Suppressor macrophage (primary cell): ENCODE data around the gene SLC22A8.
A peak's percentile ranks its signal among the peaks of the same experiment; 100 is the strongest.
"Not testable (repeated sequence)": the region's sequence is repeated elsewhere in the genome, so short reads cannot be mapped to it uniquely, and the experiment has no call there.

Experiments
- DNase-seq, 4 experiments: peaks; one replicate each; pipeline ENCODE4 v3.0.0-alpha.2; 2020 to 2022
- total RNA-seq, 17 experiments: gene quantifications; one replicate each; lab custom pipeline; 2026; ENCODE audit warnings: mixed read lengths in 6 of 17, inconsistent platforms in 3 of 17; lab: John Stamatoyannopoulos, UW

SLC22A8 gene, protein sequence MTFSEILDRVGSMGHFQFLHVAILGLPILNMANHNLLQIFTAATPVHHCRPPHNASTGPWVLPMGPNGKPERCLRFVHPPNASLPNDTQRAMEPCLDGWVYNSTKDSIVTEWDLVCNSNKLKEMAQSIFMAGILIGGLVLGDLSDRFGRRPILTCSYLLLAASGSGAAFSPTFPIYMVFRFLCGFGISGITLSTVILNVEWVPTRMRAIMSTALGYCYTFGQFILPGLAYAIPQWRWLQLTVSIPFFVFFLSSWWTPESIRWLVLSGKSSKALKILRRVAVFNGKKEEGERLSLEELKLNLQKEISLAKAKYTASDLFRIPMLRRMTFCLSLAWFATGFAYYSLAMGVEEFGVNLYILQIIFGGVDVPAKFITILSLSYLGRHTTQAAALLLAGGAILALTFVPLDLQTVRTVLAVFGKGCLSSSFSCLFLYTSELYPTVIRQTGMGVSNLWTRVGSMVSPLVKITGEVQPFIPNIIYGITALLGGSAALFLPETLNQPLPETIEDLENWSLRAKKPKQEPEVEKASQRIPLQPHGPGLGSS
- total RNA-seq: 0 to 4.0 (median 0) reads per million in 17 experiments

DNA sequence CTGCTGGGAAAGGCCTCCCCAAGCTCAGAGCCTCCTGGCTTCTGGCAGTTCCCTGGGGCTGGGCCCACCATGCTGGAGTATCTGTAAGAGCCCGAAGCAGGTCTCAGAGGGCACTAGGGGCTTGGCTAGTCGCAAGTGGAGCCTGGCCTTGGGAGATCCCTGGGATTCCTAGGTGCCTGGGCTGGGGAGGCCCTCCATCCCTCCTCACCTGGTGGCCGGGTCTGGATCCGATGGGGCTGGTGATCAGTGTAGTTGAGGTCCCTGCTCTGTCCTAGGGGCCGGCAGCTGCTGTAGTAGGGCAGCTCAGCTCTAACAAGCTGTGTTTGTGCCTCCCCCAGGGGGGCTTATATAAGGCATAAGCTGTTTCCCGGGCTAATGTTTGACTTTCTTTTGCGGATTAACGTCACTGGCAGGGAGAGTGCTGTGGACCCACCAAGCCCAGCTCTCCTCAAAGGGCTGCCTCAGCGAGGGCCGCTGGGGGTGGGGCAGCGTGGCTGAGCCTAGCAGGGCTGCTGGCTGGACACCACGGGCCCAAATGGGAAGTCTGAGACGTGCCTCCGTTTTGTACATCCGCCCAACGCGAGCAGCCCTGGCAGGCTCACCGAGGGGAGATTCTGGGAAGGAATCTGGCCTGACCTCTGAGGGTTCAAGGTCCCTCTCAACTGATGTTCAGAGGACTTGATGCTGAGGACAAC, at the start of gene SLC22A8:
SLC22A8 (minus strand) TSS at position 321 of the 695 bp plus-strand sequence. CDS start 883 bp downstream, outside the sequence.
- DNase-seq: no peak

DNA sequence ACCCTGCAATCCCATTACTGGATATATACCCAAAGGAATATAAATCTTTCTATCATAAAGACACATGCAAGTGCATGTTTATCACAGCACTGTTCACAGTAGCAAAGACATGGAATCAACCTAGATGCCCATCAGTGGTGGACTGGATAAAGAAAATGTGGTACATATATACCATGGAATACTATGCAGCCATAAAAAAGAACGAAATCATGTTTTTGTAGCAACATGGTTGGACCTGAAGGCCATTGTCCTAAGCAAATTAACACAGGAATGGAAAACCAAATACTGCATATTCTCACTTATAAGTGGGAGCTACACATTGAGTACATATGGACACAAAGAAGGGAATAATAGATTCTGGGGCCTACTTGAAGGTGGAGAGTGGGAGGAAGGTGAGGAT, 30.6 kb upstream of the SLC22A8 start:
- not testable (repeated sequence) for DNase-seq

DNA sequence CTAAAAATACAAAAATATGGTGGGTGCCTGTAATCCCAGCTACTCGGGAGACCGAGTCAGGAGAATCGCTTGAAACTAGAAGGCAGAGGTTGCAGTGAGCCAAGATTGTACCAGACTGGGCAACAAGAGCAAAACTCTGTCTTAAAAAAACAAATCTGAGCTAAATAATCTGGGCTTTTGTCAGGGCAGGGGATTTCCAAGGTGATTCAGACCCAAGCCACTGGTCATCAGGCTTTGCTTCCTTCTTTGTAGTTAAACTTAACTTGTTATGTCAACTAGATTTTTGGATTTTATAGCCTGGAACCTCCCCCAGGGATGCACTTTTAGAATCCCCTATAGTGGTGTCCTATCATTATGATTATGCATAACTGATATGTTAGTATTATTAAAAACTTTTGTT, 27.0 kb upstream of the SLC22A8 start:
- peak in 3 of 4 experiments; percentile 35 to 56 (median 40) for DNase-seq

DNA sequence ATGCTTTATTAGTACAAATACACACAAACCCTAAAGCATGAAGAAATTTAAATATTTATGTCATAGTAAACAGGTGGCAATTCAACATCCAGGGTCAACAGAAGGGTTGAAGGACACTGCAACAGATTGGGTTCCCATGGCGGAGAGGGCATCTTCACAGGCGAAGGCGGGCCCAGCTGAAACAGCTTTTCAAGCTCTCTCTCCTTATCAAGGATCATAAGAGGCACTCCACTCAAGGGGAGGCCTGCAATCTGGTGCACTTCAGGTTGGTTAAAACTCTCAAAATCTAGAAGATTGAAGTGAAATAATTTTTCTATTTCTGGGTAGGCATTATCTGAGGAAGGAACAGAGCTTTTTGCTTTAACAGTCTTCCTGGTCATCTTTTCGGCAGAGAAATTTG, 16.8 kb upstream of the SLC22A8 start:
- no peak for DNase-seq

DNA sequence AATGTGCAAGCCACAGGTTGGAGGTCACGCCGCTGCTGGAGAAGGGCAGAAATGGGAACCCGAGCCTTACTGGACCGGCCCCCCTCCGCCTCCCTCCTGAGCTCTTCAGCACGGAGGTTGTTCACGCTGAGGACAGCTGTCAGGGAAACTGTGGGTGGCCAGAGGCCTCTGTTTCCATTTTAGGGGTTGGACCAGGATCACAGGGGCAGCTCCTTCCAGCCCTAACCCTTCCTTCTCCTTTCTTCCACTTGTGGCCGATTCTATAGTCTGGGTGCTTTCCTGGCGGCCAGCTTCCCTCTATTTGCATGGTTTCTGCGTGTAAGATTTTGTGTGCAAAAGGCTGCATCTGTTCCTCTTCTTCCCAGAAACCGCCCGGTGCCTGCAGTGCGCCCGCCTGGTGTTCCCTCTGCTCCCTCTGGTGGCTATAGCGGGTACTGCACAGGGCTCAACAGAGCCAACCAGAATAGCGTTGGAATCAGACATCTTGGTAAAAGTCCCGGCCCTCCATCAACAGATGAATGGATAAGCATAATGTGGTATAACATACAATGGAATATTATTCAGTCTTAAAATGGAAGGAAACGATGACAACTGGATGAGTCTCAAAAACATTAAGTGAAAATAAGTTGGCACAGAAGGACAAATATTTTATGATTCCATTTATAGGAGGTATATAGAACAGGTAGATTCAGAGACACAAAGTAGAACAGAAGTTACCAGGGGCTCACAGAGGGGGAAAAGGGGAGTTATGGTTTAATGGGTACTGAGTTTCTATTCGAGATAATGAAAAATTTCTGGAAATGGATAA, 8.4 kb upstream of the SLC22A8 start:
- peak; percentile 97 for DNase-seq

DNA sequence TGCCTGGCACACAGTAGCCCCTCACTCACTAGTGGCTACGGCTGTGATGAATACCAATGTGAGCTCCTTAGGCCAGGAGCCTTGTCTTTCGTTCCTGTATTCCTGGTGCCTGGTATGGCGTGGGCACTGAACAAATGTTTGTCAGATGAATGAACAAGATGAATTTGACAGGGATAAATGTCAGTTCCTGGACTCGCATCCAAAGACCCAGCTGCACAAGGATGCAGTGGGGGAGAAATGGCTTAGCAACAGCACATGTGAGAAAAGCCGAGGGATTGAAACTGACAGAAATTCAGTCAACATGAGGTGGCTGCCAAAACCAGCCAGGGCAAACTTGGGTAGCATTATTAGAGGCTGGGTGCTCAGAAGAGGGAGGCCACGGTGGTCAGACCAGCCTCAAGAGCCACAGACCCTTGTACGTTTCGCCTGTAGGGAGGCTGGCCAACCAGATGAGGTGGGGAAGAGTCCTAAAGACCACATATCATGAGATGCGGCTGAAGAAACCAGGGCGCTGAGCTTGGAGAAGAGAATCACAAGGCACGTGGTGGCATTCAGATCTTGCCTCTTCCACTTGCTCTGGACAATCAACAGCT, 7.7 kb upstream of the SLC22A8 start:
- peak in 1 of 4 experiments; percentile 1 for DNase-seq

DNA sequence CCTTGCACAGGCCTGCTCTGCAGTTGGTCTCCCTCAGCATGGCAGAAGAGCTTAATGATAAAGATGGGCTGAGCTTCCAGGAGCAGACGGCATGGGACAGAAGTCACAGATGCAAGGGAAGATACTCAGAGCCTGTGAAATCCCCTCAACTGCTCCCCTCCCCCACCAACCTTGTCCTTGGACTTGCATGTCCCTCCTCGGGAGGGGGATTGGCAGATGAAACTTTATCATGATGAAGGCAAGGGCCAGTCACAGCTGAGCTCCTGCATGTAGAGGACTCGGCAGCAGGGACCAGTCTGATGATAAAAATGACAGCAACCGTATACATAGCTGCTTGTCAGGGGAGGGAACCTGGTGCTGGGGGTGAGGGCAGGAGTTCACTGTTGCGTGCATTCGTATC, 6.8 kb upstream of the SLC22A8 start:
- DNase-seq: no peak

DNA sequence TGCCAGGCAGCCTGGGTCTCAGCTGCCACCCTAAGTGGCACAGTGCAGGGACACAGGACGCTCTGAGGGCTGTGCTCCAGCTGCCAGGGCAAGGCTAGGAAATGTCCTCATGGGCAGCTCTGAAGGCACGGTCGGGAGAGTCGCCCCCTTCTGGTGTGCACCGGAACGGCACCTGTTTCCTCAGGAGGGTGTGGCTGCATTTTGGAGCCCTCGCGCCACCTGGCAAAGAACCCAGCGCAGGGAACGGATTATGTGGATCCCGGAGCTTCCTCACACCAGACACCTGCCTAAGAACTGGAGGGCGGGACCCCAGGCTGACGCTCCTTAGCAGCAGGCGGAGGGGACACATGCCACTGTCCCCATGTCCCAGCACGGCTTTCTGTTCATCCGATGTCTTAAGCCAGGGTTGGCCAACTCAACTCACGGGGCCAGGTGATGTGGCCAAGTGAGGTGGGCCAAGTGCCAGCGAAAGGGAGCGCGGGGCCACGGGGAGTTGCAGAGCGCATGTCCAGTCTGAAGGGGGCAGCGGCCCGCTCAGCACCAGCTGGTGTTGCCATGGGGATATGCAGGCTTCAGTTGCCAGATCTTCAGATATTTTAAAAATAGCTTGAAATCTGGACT, 5.1 kb upstream of the SLC22A8 start:
- peak in 3 of 4 experiments; percentile 9 to 32 (median 13) for DNase-seq

DNA sequence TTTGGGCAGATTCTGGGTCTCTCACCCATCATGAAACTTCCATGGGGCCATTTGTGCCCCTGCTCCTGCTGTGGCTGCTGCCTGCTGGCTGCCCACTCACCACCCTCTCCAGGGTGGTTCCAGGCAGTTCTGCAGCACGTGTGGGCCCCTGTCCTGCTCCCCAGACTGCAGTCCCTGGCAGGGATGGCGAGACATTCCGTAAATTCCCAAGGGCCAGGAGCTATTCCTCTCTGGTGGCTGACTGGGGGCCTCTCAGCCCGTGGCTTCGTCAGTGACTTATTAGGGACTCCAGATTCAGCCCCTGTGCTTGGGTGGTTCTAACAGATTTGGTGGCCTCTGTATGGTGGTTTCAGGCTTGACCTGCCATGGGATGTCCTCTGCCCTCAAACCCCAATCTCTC, 3.9 kb upstream of the SLC22A8 start:
- DNase-seq: no peak

DNA sequence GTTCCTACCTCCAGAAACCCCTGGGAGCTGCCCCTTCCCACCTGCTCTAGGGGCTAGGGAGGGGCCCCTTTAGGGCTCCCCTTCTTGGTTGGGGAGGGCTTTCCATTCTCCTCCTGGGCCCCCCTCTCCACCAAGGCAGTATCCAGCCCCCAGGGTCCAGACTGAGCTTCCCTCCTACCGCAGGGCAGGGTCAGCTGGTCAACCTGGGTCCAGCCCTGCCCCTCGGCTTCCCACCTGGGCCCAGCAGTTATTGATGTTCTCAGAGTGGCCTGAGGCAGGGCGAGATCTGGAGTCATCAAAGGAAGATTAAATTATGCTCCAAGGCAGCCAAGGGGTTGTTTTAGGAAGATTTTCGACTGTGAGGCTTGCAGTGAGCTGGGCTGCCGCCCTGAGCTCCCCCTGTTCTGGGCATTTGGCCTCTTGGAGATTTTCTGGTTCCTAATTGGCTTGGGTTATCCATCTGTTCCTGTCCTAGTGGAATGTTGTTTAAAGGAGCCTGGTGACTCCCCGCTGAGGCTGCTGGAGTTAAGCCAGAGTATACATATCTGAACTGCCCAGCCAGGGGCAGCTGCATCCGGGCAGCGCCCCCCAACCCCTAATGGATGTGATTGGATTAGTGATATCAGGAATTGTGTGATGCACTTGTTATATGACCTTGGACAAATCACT, 1.8 kb upstream of the SLC22A8 start:
- DNase-seq: no peak

DNA sequence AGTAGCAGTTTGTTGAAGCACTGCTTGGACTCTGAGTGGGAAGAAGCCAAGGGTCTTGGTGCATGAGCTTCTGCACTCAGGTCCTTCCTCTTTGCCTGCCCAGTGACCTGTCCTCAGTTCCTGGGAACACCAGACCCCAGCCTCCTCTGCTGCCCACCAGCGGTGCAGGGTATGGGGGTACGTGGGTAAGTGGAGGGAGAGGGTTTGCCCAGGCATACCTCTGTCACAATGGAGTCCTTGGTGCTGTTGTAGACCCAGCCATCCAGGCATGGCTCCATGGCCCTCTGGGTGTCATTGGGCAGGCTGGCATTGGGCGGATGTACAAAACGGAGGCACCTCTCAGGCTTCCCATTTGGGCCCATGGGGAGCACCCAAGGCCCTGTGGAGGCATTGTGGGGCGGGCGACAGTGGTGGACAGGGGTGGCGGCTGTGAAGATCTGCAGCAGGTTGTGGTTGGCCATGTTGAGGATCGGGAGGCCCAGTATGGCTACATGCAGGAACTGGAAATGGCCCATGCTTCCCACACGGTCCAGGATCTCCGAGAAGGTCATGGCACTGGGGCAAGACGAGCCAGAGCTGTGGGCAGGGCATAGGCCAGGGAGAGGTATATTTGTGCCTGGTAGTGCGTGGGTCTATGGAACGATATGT, 1.1 kb downstream of the SLC22A8 start:
- DNase-seq: no peak

DNA sequence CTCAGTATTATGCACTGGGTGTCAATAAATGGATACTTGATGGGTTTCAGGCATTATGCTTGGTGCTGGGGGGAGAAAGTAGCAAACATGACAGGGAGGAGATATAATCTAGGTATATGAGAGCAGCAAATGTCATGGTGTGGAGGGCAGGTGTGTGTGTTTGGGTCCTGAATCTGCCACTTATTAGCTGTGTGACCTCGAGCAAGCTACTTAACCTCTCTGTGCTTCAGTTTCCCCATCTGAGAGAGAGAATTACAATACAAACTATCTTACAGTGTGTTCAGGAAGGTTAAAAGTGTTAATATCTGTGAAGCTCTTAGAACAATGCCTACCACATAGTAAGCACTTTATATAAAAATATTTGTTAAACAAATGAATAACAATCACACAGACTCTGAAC, 2.8 kb downstream of the SLC22A8 start:
- DNase-seq: no peak

DNA sequence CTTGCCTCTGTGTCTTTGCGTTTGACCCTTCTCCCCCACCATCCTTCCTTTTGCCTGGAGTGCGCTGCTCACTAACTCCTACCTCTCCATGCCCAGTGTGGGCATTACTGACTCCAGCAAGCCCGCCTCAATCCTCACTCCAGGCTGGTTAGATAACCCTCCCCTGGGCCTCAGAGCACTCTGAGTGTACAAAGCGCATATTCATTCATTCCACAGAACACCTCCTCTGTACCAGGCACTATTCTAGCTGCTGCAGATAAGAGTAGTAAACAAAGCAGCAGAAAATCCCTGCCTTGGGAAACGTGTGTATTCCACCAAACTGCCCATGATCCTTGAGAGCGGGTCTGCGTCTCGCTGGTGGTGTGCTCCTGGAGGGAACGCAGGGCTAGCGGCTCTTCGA, 3.2 kb downstream of the SLC22A8 start:
- no peak for DNase-seq

DNA sequence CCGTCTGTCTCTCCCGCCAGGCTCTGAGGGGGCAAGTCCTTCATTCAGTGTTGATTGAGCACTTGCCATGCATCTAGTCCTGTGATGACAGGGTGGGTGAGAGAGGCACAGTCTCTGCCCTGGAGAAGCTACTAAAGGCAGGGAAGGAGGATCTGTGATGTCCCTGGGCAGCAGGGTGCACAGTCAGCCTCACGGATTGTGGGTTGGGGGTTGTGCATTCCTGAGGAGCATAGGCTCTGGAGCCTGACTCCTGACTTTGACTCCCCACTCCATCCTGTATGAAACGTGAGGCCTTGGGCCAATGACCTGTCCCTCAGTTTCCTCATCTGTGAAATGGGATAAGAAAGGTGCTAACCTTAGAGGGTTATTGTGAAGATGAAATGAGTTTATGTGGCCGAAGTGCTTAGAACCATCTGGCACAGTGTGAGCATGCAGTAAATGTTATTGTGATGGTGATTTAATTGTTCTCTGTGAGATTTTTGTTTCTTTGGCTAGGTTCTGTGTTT, 4.7 kb downstream of the SLC22A8 start:
- DNase-seq: no peak

DNA sequence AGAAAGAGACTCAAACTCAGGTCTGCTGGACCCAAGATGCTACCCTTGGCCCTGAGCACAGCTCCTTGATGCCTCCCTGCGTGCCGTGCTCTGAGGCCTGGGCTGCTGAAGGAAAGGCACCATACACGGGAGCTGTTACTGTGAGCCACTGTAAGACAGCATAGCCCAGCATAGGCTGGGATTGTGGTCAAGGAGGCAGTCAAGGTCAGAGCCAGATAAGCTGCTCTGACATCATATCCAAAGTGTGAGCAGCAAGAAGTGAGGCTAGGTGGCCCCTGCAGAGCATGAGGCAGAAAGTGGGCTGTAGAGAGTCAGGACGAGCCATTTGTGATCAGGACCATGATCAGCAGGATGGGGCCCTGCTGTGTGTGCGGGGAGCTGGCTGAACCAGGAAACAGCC, 7.7 kb downstream of the SLC22A8 start:
- no peak for DNase-seq

DNA sequence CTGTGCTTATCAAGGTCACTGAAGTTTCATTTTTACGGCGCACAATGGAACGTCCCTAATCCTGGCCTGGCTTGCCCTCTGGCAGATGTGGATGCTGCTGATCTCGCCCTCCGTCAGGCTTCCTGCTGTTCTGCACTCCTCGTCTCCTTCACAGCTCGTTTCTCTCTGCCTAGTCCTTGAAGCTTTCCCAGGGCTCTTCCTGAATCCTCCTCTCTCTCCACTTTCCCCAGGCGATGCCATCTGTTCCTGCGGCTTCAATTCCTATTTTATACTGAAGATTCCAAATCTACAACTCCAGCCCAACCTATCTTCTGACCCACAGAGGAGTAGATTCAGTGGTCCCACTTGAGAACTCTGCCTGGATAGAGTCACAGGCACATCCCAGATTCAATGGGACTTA, 14.2 kb downstream of the SLC22A8 start:
- DNase-seq: no peak

DNA sequence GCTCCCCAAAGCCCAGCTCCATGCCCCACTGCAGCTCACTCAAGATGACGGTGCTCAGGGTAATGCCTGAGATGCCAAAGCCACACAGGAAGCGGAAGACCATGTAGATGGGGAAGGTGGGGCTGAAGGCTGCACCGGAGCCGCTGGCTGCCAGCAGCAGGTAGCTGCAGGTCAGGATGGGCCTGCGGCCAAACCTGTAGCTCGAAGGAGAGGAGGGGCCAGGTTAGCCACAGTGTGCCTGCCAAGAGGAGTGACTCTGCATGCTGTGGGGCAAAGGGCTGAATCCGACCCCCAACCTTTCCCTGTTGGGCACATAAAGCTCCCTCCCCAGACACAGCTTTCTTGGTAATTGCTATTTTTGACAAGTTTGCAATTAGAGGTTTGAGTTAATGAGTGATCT, 16.0 kb downstream of the SLC22A8 start:
- DNase-seq: no peak

DNA sequence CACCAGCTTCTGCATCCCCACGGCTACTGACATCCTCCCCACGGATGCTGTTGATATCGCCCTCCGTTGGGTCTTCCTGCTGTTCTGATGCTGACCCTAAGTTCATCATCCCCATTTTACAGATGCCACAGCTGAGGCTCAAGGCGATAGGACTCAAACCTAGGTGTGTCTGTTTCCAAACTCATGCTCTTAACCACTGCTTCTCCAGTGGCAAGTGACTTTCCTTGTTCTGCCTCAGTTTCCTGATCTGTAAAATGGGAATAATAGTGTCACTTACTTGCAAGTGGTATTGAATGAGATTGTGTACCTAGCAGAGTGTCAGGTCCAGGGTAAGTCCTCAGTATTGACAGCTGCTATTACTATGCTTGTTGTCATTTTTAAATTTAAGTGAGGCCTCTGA, 16.5 kb downstream of the SLC22A8 start:
- no peak for DNase-seq

DNA sequence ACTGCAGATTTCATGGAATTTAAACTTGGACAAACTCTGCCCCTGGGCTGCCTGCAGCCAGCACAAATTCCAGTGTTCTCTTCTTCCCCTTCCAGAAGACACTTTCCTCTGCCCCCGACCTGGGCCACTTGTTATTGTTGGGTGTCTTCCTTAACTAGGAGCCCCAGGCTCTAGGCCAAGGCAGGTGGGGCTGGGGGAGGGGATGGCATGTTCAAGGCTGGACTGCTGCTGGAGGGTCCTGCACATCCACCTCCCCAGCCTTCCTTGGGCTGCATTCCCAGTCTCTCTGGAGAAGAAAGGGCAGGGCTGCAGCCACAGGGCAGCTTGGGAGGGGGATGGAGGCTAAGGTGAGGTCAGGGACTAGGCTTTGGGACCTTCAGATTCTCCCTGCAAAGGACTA, 19.4 kb downstream of the SLC22A8 start:
- DNase-seq: no peak

DNA sequence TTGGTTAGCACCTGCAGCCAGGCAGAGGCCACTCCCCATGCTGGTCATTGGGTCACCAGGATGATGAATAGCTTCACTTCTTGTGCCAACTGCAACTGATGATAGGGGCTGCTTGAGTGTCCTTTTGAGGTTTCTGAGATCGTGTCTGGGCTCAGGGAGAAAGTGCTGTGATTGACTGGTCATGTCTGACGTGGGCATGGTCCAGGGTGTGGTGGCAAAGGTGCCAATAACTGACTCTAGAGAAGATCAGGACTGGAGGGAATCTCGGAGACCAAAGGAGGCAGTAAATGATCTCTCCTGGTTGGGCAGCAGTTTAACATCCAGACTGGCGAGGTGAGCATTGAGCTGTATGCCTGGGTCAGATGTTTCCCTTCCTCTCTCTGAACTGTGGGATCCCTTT, 20.9 kb downstream of the SLC22A8 start:
- no peak for DNase-seq

DNA sequence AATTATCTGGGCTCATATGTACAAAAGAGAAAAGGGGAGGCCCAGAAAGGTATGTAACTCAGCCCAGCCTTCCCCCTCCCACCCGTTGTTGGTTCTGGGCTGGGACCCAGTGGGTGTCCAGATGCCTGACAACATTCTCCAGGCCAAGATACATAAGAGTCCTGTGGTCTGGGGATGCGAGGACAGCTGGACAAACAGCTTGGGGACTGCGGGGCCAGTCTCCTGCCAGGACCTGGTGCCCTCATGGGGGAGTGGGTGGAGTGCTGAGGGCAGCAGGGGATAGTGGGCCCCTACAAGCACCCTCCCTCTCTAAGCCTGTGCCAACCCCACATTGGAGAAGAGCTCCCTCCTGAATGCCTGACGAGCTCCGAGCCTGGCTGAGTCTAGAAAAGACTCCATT, 27.4 kb downstream of the SLC22A8 start:
- no peak for DNase-seq
